Neural cell (in vitro differentiated cells): ENCODE results near the gene GPN1.

Experiments used
- EP300 ChIP-seq: fragments of 450-650 bp; conservative IDR thresholded peaks from 2 replicates; pipeline ENCODE4 v1.6.1; 2014; ENCODE audit warnings: antibody characterized with exemption, mild to moderate bottlenecking, moderate library complexity; ENCODE audit not compliant: poor library complexity, severe bottlenecking
- EZH2 ChIP-seq: fragments of 200-600, 300-800 bp; shearing (Covaris generic), sonication (generic); IDR thresholded peaks from 2 replicates; pipeline ENCODE4 v1.6.1; 2014; ENCODE audit warnings: antibody characterized with exemption, low read length, borderline replicate concordance, mild to moderate bottlenecking; ENCODE audit not compliant: insufficient read depth, poor library complexity, severe bottlenecking
- POLR2AphosphoS5 ChIP-seq: IDR thresholded peaks from 2 replicates; pipeline ENCODE4 v1.6.1; 2012
- RAD21 ChIP-seq: fragments of 450-650 bp; conservative IDR thresholded peaks from 2 replicates; pipeline ENCODE4 v1.6.1; 2014; ENCODE audit warnings: antibody characterized with exemption, mild to moderate bottlenecking, moderate library complexity
- TAF1 ChIP-seq: IDR thresholded peaks from 2 replicates; pipeline ENCODE4 v1.6.1; 2012; ENCODE audit warnings: low read depth
- TF ChIP-seq, protein P1 (sequence below): fragments of 450-650 bp; IDR thresholded peaks from 2 replicates; pipeline ENCODE4 v1.5.1; 2014; ENCODE audit warnings: antibody characterized with exemption, mild to moderate bottlenecking, moderate library complexity; ENCODE audit not compliant: poor library complexity, severe bottlenecking
- TF ChIP-seq, protein P2 (sequence below): IDR thresholded peaks from 2 replicates; pipeline ENCODE4 v1.6.1; 2012; ENCODE audit warnings: borderline replicate concordance

DNA sequence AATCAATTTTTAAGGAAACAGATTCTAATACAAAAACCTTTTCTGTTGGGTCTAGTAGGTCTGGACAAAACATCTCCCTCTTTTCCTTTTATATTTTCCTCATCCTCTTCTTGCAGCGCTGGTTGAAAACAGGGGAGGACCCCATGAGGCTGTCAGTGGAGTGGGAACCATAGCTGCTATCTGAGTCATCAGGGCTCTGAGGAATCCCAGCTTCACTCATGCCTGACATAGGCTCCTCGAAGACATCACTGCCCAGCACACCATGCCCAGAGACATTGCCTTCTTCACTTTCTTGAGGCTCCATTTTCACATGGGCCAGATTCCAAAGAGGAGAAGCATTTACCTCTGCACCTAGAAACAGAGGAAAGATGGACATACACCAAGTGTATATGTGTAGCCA lies 24.5 kb downstream of the GPN1 start:
- TF ChIP-seq, protein P1, sequence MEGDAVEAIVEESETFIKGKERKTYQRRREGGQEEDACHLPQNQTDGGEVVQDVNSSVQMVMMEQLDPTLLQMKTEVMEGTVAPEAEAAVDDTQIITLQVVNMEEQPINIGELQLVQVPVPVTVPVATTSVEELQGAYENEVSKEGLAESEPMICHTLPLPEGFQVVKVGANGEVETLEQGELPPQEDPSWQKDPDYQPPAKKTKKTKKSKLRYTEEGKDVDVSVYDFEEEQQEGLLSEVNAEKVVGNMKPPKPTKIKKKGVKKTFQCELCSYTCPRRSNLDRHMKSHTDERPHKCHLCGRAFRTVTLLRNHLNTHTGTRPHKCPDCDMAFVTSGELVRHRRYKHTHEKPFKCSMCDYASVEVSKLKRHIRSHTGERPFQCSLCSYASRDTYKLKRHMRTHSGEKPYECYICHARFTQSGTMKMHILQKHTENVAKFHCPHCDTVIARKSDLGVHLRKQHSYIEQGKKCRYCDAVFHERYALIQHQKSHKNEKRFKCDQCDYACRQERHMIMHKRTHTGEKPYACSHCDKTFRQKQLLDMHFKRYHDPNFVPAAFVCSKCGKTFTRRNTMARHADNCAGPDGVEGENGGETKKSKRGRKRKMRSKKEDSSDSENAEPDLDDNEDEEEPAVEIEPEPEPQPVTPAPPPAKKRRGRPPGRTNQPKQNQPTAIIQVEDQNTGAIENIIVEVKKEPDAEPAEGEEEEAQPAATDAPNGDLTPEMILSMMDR: no peak
- no peak for TF ChIP-seq POLR2AphosphoS5
- TF ChIP-seq, protein P2, sequence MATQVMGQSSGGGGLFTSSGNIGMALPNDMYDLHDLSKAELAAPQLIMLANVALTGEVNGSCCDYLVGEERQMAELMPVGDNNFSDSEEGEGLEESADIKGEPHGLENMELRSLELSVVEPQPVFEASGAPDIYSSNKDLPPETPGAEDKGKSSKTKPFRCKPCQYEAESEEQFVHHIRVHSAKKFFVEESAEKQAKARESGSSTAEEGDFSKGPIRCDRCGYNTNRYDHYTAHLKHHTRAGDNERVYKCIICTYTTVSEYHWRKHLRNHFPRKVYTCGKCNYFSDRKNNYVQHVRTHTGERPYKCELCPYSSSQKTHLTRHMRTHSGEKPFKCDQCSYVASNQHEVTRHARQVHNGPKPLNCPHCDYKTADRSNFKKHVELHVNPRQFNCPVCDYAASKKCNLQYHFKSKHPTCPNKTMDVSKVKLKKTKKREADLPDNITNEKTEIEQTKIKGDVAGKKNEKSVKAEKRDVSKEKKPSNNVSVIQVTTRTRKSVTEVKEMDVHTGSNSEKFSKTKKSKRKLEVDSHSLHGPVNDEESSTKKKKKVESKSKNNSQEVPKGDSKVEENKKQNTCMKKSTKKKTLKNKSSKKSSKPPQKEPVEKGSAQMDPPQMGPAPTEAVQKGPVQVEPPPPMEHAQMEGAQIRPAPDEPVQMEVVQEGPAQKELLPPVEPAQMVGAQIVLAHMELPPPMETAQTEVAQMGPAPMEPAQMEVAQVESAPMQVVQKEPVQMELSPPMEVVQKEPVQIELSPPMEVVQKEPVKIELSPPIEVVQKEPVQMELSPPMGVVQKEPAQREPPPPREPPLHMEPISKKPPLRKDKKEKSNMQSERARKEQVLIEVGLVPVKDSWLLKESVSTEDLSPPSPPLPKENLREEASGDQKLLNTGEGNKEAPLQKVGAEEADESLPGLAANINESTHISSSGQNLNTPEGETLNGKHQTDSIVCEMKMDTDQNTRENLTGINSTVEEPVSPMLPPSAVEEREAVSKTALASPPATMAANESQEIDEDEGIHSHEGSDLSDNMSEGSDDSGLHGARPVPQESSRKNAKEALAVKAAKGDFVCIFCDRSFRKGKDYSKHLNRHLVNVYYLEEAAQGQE: no peak
- no peak for TF ChIP-seq EP300
- no peak for TF ChIP-seq EZH2
- no peak for TF ChIP-seq RAD21
- no peak for TF ChIP-seq TAF1
